GM12892 (cell line): Measurements from ENCODE around the gene MIER2.
A peak's percentile ranks its signal among the peaks of the same experiment; 100 is the strongest.
"Not testable (repeated sequence)": the region's sequence is repeated elsewhere in the genome, so short reads cannot be mapped to it uniquely, and the experiment has no call there.

Experiments
- DNase-seq: peaks from one replicate; pipeline ENCODE4 v3.0.0; 2011; ENCODE audit not compliant: insufficient read length
- FAIRE-seq: peaks from 2 replicates; lab custom pipeline; 2011; peaks lifted over from hg19 to GRCh38; lab: Jason Lieb, UNC
- POLR2A ChIP-seq: IDR thresholded peaks from 2 replicates; pipeline ENCODE4 v1.6.1; 2011; ENCODE audit warnings: low read depth, low read length, control low read depth
- POLR2AphosphoS5 ChIP-seq: IDR thresholded peaks from 2 replicates; pipeline ENCODE4 v1.6.1; 2011; ENCODE audit warnings: low read depth, low read length, control low read depth
- TAF1 ChIP-seq: IDR thresholded peaks from 2 replicates; pipeline ENCODE4 v1.6.1; 2011; ENCODE audit warnings: low read depth, mild to moderate bottlenecking, control low read depth, low read length, borderline replicate concordance

The MIER2 gene

DNA sequence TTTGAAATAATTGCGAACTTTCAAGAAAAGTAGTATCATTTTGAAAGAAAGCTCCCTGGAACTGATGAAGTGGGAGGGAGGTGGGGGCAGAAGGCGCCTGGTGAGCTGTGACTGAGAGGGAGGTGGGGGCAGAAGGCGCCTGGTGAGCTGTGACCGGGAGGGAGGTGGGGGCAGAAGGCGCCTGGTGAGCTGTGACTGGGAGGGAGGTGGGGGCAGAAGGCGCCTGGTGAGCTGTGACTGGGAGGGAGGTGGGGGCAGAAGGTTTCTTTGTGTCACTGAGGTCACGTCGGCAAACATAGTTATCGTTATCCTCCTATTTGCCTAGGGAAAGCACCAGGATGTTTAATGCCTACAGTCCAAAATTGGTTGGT lies 40.2 kb upstream of the MIER2 start:
- no peak for TF ChIP-seq POLR2AphosphoS5
- TF ChIP-seq TAF1 = no peak
- no peak for TF ChIP-seq POLR2A
- FAIRE-seq = no peak
- no peak for DNase-seq

DNA sequence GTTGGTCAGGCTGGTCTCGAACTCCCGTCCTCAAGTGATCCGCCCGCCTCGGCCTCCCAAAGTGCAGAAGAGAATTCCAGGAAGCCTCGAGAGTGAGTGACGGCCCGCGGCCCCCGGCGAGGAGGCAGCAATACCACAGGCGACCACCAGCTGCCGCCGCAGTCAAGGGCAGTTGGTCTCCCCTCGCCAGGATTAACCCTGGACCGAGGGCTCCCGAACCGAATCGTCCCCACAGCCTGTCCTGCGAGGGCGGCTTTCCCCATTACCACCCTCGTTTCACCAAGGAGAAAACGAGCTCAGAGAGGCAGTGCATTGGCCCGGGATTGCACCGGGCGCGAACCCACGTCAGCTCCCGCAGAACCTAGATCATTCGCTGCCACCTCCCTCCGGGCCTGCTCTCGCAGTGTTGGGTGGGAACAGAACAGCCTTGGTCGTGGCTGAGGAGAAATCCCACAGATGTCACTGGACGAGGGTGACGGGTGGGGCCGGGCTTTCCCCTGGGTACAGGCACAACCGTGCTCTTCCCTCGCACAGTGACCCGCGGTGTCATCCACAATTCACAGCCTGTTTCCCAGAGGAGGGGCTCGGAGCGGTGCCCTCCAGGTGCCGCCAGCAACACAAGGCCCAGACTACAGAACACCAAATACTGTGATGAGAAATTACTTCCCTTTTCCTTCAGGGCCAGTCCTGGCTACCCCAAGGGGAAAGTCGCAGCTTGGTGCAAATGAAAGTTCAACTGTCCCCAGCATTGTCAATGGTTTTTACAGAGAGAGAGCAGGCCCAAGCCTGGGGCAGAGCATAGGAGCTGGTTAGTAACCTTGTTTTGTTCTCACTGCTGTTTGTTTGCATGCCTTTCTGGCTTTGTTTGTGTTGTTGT lies 39.6 kb upstream of the MIER2 start:
- no peak for FAIRE-seq
- TF ChIP-seq POLR2AphosphoS5 (no peak), POLR2A (no peak), TAF1 (no peak)
- no peak for DNase-seq

DNA sequence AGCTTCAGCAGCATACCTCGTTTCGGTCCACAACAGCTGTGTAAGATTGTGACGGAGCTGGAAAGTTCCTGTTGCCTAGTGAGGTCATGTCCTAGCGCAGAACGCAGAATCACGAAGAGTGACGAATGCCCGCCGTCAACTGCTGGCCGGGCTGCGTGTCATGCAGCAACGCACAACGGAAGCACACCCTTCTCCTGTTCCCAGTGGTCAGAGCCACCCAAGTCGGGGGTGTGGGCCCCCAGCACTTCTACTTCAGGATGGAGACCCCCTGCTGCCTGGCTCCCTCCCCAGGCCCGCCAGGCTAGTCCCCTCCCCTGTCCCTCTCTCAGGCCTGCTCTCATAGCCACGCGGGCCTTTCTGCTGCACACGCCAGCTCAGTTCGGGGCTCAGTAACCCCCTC lies 38.4 kb upstream of the MIER2 start:
- DNase-seq (no peak), FAIRE-seq (no peak)
- TF ChIP-seq TAF1 (no peak), POLR2AphosphoS5 (no peak), POLR2A (no peak)

DNA sequence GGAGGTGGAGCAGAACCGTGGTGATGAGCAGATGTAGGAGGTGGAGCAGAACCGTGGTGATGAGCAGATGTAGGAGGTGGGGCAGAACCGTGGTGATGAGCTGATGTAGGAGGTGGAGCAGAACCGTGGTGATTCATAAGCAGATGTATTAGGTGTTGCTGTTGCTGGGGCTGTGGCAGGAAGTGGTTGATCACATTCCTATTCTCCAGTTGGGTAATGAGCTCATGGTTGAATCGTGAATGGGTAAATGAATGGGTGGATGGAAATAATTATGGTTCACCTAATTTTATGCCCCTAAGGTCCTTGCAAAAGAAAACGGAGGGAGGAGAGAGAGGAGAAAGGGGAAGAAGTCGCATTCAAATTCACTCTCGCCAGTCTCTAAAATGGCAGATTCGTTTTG lies 38.0 kb upstream of the MIER2 start:
- DNase-seq = not testable (repeated sequence)
- peak; percentile 61 for FAIRE-seq

DNA sequence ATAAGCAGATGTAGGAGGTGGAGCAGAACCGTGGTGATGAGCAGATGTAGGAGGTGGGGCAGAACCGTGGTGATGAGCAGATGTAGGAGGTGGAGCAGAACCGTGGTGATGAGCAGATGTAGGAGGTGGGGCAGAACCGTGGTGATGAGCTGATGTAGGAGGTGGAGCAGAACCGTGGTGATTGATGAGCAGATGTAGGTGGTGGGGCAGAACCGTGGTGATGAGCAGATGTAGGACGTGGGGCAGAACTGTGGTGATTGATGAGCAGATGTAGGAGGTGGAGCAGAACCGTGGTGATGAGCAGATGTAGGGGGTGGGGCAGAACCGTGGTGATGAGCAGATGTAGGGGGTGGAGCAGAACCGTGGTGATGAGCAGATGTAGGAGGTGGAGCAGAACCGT lies 37.3 kb upstream of the MIER2 start:
- DNase-seq = not testable (repeated sequence)

DNA sequence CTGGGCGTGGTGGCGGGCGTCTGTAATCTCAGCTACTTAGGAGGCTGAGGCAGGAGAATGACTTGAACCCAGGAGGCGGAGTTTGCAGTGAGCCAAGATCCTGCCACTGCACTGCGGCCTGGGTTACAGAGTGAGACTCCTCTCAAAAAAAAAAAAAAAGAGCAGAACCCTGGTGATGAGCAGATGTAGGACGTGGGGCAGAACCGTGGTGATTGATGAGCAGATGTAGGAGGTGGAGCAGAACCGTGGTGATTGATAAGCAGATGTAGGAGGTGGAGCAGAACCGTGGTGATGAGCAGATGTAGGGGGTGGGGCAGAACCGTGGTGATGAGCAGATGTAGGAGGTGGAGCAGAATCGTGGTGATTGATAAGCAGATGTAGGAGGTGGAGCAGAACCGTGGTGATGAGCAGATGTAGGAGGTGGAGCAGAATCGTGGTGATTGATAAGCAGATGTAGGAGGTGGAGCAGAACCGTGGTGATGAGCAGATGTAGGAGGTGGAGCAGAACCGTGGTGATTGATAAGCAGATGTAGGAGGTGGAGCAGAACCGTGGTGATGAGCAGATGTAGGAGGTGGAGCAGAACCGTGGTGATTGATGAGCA lies 36.1 kb upstream of the MIER2 start:
- FAIRE-seq, DNase-seq: not testable (repeated sequence)

More for the DNA sequence above, 37.3 kb upstream of the MIER2 start:
- FAIRE-seq = not testable (repeated sequence)

DNA sequence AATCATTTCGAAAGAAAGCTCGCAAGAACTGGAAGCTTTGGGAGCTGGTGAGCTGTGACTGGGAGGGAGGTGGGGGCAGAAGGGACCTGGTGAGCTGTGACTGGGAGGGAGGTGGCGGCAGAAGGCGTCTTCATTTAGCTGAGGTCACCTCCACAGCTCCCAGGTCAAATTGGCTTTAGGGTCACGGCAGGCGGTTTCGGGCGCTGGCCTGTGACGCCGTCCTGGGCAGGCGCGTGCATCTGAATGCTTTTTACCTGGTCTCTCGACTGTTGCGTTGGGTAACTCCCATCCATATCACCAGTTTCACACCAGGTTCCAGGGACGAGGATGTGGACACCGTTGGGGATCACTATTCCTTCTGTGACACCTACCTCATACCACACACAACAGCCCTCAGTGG lies 35.2 kb upstream of the MIER2 start:
- no peak for FAIRE-seq
- DNase-seq = no peak
- no peak for TF ChIP-seq POLR2AphosphoS5
- TF ChIP-seq TAF1 = no peak
- no peak for TF ChIP-seq POLR2A

DNA sequence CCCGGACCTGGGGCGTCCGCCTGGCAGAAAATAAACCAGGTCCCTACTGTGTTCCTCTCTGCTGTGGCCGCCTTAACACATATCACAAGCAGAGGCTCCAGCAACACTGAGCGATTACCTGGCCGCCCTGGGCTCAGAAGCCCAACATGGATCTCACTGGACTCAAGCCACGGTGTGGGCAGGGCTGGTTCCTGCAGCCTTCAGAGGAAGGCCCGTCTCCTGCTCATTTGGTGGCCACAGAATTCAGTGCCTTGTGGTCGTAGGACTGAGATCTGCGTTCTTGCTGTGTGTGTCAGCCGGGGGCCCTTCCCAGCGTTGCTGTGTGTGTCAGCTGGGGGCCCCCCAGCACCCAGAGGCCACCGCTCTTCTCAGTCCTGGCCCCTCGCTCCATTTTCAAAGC lies 34.1 kb upstream of the MIER2 start:
- FAIRE-seq (no peak), DNase-seq (no peak)
- no peak for TF ChIP-seq POLR2AphosphoS5
- no peak for TF ChIP-seq TAF1
- no peak for TF ChIP-seq POLR2A

DNA sequence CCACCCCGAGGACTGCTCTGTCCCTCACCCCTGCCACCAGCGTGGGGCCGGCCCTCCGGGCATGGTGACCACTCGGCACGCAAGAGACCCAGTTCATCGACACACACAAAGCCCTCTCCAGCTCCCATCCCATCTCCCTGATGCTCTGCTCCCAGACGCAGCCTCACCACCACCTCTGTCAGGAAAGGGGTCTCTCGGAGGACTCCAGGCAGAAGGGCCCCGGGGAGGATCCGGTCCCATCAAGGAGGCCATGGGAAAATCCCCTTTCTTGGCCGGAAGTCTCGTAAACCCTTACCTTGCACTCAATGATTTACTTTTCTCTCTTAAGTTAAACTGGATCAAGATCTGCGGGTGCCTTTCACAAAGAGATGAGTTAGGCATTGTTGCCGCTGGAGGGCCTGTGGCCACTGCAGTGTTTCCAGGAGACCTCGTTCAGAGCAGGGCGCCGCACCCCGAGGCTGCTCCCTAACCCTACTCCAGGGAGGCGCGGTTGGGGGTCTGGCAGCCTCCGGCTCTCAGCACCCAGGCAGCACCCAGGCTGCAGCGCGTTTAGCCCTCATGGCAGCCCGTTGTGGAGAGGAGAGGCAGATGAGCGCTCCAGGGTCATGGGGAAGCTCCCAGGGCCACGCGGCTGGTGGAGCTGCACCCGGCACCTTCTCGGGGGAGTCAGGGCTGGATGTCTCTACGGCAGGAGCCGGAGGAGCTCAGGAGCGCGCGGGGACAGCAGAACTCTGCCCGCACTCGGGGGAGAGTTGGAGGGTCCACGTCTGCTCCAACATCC lies 33.4 kb upstream of the MIER2 start:
- FAIRE-seq = no peak
- no peak for DNase-seq
- no peak for TF ChIP-seq TAF1
- TF ChIP-seq POLR2A = no peak
- TF ChIP-seq POLR2AphosphoS5 = no peak

DNA sequence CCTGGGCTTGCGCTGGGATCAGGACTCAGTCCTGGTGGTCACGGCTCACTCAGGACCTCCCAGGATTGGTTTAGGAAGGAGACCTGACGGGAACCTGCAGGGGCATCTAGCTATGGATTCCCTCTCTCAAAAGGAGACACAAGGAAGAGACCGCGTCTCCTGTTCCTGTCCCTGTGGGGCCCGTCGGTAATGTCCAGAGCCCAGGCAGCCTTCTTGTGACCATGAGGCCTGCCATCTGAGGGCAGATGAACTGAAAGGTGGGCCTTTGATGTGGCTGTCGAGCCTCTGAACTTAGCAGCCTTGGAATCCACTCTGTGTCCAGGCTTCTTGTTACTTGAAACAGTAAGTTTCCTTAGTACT lies 31.5 kb upstream of the MIER2 start:
- DNase-seq (no peak), FAIRE-seq (no peak)
- TF ChIP-seq POLR2A = no peak
- TF ChIP-seq TAF1 = no peak
- no peak for TF ChIP-seq POLR2AphosphoS5

DNA sequence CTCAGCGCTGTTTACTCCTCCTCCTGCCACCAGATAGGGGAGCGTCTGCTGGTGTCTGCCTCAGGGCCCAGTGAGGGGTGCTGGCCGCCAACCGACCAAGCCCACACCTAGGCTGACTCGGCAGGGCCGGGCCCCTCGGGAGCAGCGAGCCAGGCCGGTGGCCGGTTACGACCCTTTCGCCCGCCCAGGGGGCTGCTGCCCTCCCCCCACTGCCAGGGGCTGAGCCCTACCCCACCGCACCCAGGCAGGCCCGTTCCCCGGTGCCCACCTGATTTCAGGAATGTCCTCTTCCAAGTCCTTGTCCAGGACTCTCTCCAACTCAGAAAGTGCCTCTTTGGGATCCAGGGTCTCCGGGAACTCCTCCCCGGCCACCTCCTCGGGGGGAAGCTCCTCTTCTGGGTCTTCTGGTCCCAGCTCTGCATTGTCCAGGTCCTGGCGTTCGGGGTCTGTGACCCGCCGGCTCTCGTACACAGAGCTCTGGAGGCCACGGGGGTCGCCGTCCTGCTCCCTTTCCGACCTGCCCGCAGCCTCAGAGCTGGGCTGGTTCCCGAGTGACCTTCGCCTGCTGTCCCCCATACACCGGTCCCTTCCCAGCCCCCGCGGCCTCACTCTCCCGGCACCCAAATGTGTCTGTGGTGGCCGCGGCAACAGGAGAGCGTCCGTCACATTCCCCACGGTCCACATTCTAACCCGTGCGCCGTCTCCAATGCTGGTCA lies 31.0 kb upstream of the MIER2 start:
- DNase-seq (no peak), FAIRE-seq (no peak)
- TF ChIP-seq TAF1 (no peak), POLR2AphosphoS5 (no peak), POLR2A (no peak)

DNA sequence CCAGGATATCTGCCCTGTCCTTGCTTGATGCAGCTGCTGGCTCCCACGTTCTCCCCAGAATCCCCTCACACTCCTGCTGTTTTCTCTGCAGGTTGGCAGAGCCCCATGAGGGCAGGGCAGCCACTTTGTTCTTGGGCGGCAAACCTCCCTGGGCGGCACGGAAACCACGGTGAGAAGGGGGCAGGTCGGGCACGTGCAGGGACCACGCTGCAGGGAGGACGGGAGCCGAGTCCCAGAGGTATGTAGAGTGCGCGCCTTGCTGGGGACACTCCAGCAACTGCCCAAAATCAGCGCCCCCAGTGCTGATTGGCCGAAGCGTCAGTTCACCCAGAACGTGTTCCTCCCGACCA lies 30.3 kb upstream of the MIER2 start:
- DNase-seq (no peak), FAIRE-seq (no peak)
- TF ChIP-seq POLR2A = no peak
- no peak for TF ChIP-seq POLR2AphosphoS5
